ENCODE measurements around the gene SCTR.

- TF ChIP-seq, protein P1, sequence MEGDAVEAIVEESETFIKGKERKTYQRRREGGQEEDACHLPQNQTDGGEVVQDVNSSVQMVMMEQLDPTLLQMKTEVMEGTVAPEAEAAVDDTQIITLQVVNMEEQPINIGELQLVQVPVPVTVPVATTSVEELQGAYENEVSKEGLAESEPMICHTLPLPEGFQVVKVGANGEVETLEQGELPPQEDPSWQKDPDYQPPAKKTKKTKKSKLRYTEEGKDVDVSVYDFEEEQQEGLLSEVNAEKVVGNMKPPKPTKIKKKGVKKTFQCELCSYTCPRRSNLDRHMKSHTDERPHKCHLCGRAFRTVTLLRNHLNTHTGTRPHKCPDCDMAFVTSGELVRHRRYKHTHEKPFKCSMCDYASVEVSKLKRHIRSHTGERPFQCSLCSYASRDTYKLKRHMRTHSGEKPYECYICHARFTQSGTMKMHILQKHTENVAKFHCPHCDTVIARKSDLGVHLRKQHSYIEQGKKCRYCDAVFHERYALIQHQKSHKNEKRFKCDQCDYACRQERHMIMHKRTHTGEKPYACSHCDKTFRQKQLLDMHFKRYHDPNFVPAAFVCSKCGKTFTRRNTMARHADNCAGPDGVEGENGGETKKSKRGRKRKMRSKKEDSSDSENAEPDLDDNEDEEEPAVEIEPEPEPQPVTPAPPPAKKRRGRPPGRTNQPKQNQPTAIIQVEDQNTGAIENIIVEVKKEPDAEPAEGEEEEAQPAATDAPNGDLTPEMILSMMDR (conservative IDR thresholded peaks at IDR 0.05 in 1 of 2, IDR thresholded peaks at IDR 0.05 in 1 of 2; ENCODE audit: extremely low read depth in 1 of 2, insufficient read depth in 1 of 2, low read depth in 1 of 2, low read length in 2 of 2), result no peak
- TF ChIP-seq EZH2 (IDR thresholded peaks at IDR 0.05; ENCODE audit: borderline replicate concordance, low read length), result no peak
Measured at GRCh38 chr2:119475857-119476244, 48.4 kb downstream of the SCTR start.

All from mammary epithelial cell (primary cell).